ENCODE data around the gene PLAAT2. TPM values are rescaled to one million over a fixed set of nuclear protein-coding genes. Genes with fewer than 3 reads are reported as not detected.

The PLAAT2 gene
- total RNA-seq, 1 experiment from 2014 or later = not detected

GRCh38 chr11:63506876-63507275 lies 56.3 kb downstream of the PLAAT2 start:
- Histone ChIP-seq H3K36me3 (ENCODE audit: insufficient read depth, low read length, poor library complexity, severe bottlenecking) (no peaks in the 10 kb centered on the region), H3K4me3 (ENCODE audit: low read depth, low read length, poor library complexity, severe bottlenecking) (no peak overlapping the region), H3K27me3 (replicated peaks; ENCODE audit: insufficient read depth, low read depth, low read length, poor library complexity) (no peaks in the 10 kb centered on the region), H3K4me1 (ENCODE audit: insufficient read depth, low read length, poor library complexity, severe bottlenecking) (no peaks in the 10 kb centered on the region), H3K27ac (ENCODE audit: low read depth, low read length, poor library complexity, severe bottlenecking) (no peak overlapping the region), H3K9me3 (ENCODE audit: low read depth, low read length, poor library complexity, severe bottlenecking) (no peaks in the 10 kb centered on the region)
- POLR2A ChIA-PET (ENCODE audit: low non-redundant PET) = no interaction called here
- no peak for DNase-seq (ENCODE audit: low spot score)
- BruUV-seq (replicated peaks) = no TSS peak
- CTCF ChIA-PET = no interaction called here
- TF ChIP-seq CTCF (conservative IDR thresholded peaks at IDR 0.05; ENCODE audit: low read depth, low read length) (no peak), EZH2 (IDR thresholded peaks at IDR 0.05; ENCODE audit: borderline replicate concordance, low read depth, low read length, poor library complexity, severe bottlenecking) (no peak)
- intact Hi-C loops (cut with micrococcal nuclease; ENCODE audit: unreplicated experiment) = loop anchor here (10.0 kb wide), 1 partner anchor 62 kb away; no protein-coding TSS in a partner anchor

DNA sequence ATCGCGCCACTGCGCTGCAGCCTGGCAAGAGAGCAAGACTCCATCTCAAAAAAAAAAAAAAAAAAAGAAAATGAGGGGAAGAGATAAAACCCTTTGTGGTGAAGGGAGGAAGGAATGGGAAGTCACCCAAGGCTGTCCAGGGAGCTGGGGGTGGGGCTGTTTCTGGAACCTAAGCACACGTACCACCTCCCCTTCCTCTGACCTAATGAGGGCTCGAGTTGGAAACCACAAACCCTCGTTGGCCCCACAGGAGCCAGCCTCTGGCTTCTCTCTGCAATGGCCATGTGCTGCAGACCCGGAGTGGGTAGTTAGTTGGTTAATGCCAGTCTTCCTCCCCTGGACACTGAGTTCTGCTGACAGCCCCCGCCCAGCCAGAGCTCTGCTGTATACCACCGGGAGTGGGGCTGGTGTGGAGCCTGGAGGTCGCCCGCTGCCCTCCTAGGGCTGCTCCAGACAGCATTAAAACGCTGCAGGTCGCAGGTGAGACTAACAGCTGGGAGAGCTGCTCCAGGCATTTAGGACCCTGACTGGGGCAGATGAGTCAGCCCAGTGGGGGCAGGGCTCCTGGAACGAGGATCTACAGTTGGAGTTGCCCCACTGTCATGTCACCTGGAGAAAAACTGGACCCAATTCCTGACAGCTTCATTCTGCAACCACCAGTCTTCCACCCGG lies 57.2 kb downstream of the PLAAT2 start, which contains the start of gene LGALS12:
LGALS12 (plus strand) TSS at position 228 of the 672 bp plus-strand sequence; CDS start at position 603, 375 bp downstream.
- no TSS peak for BruUV-seq (replicated peaks)
- ChIA-PET CTCF (no interaction called here), POLR2A (ENCODE audit: low non-redundant PET) (interaction anchor here (0.5 kb wide), 1 partner anchor 504 kb away, joined by 4 read pairs; no protein-coding TSS in a partner anchor)
- Histone ChIP-seq H3K4me1 (ENCODE audit: insufficient read depth, low read length, poor library complexity, severe bottlenecking) (no peaks in the 10 kb centered on the region), H3K36me3 (ENCODE audit: insufficient read depth, low read length, poor library complexity, severe bottlenecking) (no peaks in the 10 kb centered on the region), H3K27ac (ENCODE audit: low read depth, low read length, poor library complexity, severe bottlenecking) (no peak within 1 kb of the TSS), H3K9me3 (ENCODE audit: low read depth, low read length, poor library complexity, severe bottlenecking) (peaks cover under 1% of the 10 kb centered on the region), H3K27me3 (replicated peaks; ENCODE audit: insufficient read depth, low read depth, low read length, poor library complexity) (no peaks in the 10 kb centered on the region), H3K4me3 (ENCODE audit: low read depth, low read length, poor library complexity, severe bottlenecking) (no peak within 1 kb of the TSS)
- intact Hi-C loops (cut with micrococcal nuclease; ENCODE audit: unreplicated experiment) = loop anchor here (10.0 kb wide), 1 partner anchor 61 kb away; no protein-coding TSS in a partner anchor
- no peak for TF ChIP-seq CTCF (conservative IDR thresholded peaks at IDR 0.05; ENCODE audit: low read depth, low read length)
- no peak for TF ChIP-seq EZH2 (IDR thresholded peaks at IDR 0.05; ENCODE audit: borderline replicate concordance, low read depth, low read length, poor library complexity, severe bottlenecking)
- no peak for DNase-seq (ENCODE audit: low spot score)

DNA sequence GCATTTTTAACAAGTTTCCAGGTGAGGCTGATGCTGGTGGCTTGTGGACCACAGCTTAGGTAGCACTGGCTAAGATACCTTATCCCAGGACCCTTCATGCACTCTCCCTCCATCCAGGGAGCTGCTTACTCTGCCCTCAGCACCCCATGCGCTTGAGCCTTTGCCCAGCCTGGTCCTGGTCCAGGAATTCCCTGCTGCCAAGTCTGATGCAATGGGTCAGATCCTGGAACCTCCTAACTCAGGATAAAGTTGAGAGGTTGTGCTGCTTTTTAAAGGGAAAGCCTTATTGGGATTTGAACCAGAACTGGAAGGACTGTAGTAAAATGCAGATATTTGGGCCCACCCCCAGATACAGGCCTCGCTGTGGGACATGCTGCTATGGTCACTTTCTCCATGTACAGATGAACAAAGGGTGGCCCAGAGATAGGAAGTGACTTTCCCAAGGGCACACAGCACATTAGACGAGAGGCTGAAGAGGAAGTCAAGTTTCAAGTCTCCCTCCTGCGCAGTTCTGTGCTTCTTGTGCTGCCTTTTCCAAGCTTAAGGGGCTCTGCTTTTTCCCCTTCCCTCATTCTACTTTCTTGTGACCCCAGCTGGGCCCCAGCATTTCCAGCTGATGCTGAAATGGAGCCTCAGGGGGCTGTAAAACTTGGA lies 58.1 kb downstream of the PLAAT2 start:
- no peak overlapping the region for H3K4me3 ChIP-seq (ENCODE audit: low read depth, low read length, poor library complexity, severe bottlenecking)
- TF ChIP-seq EZH2 (IDR thresholded peaks at IDR 0.05; ENCODE audit: borderline replicate concordance, low read depth, low read length, poor library complexity, severe bottlenecking) = no peak
- no peak for TF ChIP-seq CTCF (conservative IDR thresholded peaks at IDR 0.05; ENCODE audit: low read depth, low read length)
- no peaks in the 10 kb centered on the region for H3K36me3 ChIP-seq (ENCODE audit: insufficient read depth, low read length, poor library complexity, severe bottlenecking)
- no peaks in the 10 kb centered on the region for H3K27me3 ChIP-seq (replicated peaks; ENCODE audit: insufficient read depth, low read depth, low read length, poor library complexity)
- H3K4me1 ChIP-seq (ENCODE audit: insufficient read depth, low read length, poor library complexity, severe bottlenecking) = no peaks in the 10 kb centered on the region
- H3K27ac ChIP-seq (ENCODE audit: low read depth, low read length, poor library complexity, severe bottlenecking) = no peak overlapping the region
- intact Hi-C loops (cut with micrococcal nuclease; ENCODE audit: unreplicated experiment) = loop anchor here (10.0 kb wide), 1 partner anchor 60 kb away; no protein-coding TSS in a partner anchor
- H3K9me3 ChIP-seq (ENCODE audit: low read depth, low read length, poor library complexity, severe bottlenecking) = peaks cover 10% of the 10 kb centered on the region
- CTCF ChIA-PET = no interaction called here
- no peak for DNase-seq (ENCODE audit: low spot score)
- POLR2A ChIA-PET (ENCODE audit: low non-redundant PET) = no interaction called here
- no TSS peak for BruUV-seq (replicated peaks)
